IPS DF 19.7 (cell line): ENCODE measurements around the gene VAT1L.

ENCODE experiments used
- DNase-seq: peaks from one replicate; pipeline ENCODE4 v3.0.0-alpha.2; 2013; ENCODE audit warnings: low read depth, low spot score

Gene VAT1L

GRCh38 chr16:77991701-77992100 is 203.3 kb downstream of the VAT1L start:
- DNase-seq = no peak

GRCh38 chr16:77992381-77992780 is 204.0 kb downstream of the VAT1L start:
- DNase-seq = peak; percentile 74

- no peak for DNase-seq
Observed at GRCh38 chr16:77993111-77993985, 205.0 kb downstream of the VAT1L start.

GRCh38 chr16:77995843-77996455 is 207.6 kb downstream of the VAT1L start:
- no peak for DNase-seq

GRCh38 chr16:77998350-77999023 is 210.1 kb downstream of the VAT1L start:
- DNase-seq = no peak

GRCh38 chr16:78001451-78002025 is 213.2 kb downstream of the VAT1L start:
- DNase-seq = no peak

- DNase-seq = peak; percentile 88
Observed at GRCh38 chr16:78002915-78003538, 214.7 kb downstream of the VAT1L start.

- no peak for DNase-seq
Observed at GRCh38 chr16:78004517-78004916, 216.2 kb downstream of the VAT1L start.

- no peak for DNase-seq
Observed at GRCh38 chr16:78005881-78006280, 217.5 kb downstream of the VAT1L start.

- DNase-seq = no peak
Observed at GRCh38 chr16:78007121-78007520, 218.8 kb downstream of the VAT1L start.

GRCh38 chr16:78022347-78023060 is 234.1 kb downstream of the VAT1L start, which contains the start of gene CLEC3A:
TSS of gene CLEC3A (plus strand) at chr16:78022548. CDS start at chr16:78022627, 79 bp downstream.
- DNase-seq = no peak

GRCh38 chr16:78024159-78024558 is 235.8 kb downstream of the VAT1L start:
- no peak for DNase-seq

GRCh38 chr16:78025631-78026030 is 237.3 kb downstream of the VAT1L start:
- DNase-seq = no peak

- DNase-seq = no peak
Observed at GRCh38 chr16:78028018-78028417, 239.7 kb downstream of the VAT1L start.
